Kidney glomerular epithelial cell (primary cell): ENCODE data around the gene CARD9.

Experiments
- DNase-seq: peaks from one replicate; lab custom pipeline; 2025; lab: John Stamatoyannopoulos, UW

CARD9 gene

GRCh38 chr9:136380381-136380780, 6.9 kb upstream of the CARD9 start:
- no peak for DNase-seq

- DNase-seq: no peak
Measured at GRCh38 chr9:136379891-136380290, 6.4 kb upstream of the CARD9 start.

- no peak for DNase-seq
Measured at GRCh38 chr9:136379401-136379800, 5.9 kb upstream of the CARD9 start.

- DNase-seq: no peak
Measured at GRCh38 chr9:136379003-136379287, 5.5 kb upstream of the CARD9 start.

GRCh38 chr9:136378170-136379002, 4.9 kb upstream of the CARD9 start:
- no peak for DNase-seq

GRCh38 chr9:136377341-136378169, 4.1 kb upstream of the CARD9 start:
- no peak for DNase-seq

- no peak for DNase-seq
Measured at GRCh38 chr9:136376457-136376856, 3.0 kb upstream of the CARD9 start.

- DNase-seq: no peak
Measured at GRCh38 chr9:136375096-136375495, 1.6 kb upstream of the CARD9 start.

GRCh38 chr9:136374183-136374575, 710 bp upstream of the CARD9 start:
- DNase-seq: no peak

- DNase-seq: peak; percentile 79
Measured at GRCh38 chr9:136372561-136373299, 739 bp downstream of the CARD9 start.

- DNase-seq: no peak
Measured at GRCh38 chr9:136372006-136372405, 1.5 kb downstream of the CARD9 start.

GRCh38 chr9:136371533-136371880, 2.0 kb downstream of the CARD9 start:
- no peak for DNase-seq

- DNase-seq: no peak
Measured at GRCh38 chr9:136370687-136371532, 2.6 kb downstream of the CARD9 start.

GRCh38 chr9:136370037-136370436, 3.4 kb downstream of the CARD9 start:
- DNase-seq: no peak

- no peak for DNase-seq
Measured at GRCh38 chr9:136368190-136368589, 5.3 kb downstream of the CARD9 start.

- DNase-seq: no peak
Measured at GRCh38 chr9:136367296-136368145, 5.9 kb downstream of the CARD9 start.

- DNase-seq: no peak
Measured at GRCh38 chr9:136366826-136367225, 6.6 kb downstream of the CARD9 start.

- DNase-seq: no peak
Measured at GRCh38 chr9:136365775-136366222, 7.7 kb downstream of the CARD9 start.

- no peak for DNase-seq
Measured at GRCh38 chr9:136364942-136365774, 8.3 kb downstream of the CARD9 start.
